NCI-H2227 treated with DMSO at 0.1 percent for 48 hours (cell line): ENCODE results near the gene FERMT1.
"Not testable (repeated sequence)": the region's sequence is repeated elsewhere in the genome, so short reads cannot be mapped to it uniquely, and the experiment has no call there.

Source experiments
- DNase-seq: peaks from one replicate; lab custom pipeline; 2025; lab: John Stamatoyannopoulos, UW

The FERMT1 gene

GRCh38 chr20:6040958-6041807 is 81.6 kb downstream of the FERMT1 start:
- DNase-seq, result no peak

- no peak for DNase-seq
Observed at GRCh38 chr20:6040540-6040939, 82.3 kb downstream of the FERMT1 start.

GRCh38 chr20:6039766-6040165 is 83.1 kb downstream of the FERMT1 start:
- DNase-seq, result no peak

DNA sequence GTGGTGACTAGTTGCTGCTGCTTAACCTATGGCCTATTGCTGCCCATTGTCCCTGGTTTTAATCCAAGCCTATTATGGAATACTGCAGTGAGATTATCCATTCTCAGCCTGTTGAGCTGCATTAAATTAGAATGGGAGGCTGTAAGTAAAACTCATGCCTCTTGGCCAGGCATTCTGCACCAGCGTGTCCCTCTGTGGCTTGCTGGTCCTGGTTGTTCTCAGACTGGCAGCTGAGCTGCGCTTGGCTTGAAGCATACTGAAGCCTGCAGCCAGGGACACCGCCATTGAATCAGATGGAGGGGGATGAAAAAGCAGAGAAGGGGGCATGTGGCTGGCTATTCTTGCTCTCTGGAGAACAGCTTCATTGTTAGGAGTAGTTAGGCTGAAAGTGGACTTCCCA is 84.6 kb downstream of the FERMT1 start:
- DNase-seq, result no peak

DNA sequence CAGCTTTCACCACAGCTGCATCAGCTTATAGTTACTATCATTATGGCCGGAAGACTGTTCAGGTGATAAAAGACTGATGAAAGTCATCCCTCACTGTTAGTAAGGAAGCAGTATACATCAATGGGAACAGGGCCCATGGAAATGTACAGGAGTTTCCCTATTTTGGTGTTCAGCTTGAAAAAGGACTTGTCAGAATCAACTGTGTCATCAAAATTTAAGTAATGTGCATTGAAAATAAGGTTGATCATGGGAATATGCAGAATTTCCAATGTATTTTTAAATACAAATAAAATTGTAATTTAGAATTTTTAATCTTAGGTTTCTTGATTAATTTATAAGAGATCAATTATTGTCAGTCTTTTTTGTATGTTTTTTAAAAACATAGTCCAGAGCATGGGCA is 85.7 kb downstream of the FERMT1 start:
- DNase-seq, result no peak

DNA sequence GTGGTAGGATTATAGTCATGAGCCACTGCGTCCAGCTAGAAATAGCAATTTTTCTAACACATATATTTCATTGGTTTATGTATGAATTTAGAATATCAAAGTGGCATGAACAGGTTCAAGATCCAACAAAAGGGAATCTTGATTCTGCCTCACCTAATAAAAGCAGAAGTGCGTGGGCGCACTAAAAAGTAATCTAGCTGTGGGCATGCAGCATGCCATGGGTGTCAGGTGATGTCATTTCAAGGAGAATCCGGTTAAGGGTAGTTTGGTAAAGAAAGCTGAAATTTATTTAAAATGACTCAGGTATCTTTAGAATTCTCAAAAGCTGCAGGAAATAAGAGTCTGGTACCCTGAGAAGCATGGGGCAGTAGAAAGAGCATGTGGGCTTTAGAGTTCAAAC is 86.6 kb downstream of the FERMT1 start:
- no peak for DNase-seq

DNA sequence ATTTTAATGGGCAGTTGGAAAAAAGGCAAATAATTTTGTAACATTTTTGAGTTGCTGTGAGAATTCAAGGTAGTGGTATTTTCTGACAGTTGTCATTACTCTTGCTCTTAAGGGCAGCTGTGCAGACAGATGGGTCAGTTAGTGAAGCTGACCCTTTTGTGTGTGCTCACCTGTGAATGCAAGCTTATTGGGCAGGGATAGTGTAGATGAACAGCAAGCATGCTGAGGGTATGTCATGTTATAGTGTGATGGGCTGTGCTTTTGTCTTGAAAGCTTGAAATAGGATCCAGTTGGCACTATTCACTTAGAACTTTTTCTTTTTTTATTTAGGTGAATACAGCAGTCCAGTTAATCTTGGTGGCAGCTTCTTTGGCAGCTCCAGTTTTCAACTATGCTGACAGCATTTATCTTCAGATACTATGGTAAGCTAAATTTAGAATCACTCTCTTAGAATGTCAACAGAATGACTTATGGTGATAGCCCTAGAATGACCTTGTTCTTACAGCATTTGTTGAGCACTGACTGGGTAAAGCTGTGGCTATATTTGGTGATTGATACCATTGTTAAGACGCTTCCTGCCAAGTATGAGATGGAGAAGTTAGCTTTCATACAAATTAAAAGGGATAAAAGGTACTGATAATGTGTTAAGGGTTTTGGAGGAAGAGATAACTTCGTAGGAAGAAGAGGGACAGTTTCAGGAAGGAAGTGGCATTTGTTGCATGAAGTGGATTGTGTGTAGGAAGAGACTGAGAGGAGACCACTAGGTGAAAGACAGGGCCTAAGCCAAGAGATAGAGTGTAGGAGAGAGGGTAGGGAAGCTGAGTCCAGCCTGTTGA is 88.5 kb downstream of the FERMT1 start:
- no peak for DNase-seq

DNA sequence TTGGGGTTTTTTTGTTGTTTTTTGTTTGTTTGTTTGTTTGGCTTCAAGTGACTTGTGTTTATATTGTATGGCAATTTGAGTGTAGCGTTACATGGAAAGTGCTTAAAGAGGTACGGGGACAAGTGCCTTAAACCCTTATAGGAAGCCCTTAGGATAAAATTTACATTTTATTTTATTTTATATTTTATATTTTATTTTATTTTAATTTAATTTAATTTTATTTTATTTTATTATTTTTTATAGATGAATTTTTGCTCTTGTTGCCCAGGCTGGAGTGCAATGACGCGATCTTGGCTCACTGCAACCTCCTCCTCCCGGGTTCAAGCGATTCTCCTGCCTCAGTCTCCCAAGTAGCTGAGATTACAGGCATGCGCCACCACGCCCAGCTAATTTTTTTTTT is 89.9 kb downstream of the FERMT1 start:
- DNase-seq, result not testable (repeated sequence)

- DNase-seq, result no peak
Observed at GRCh38 chr20:6030453-6031080, 92.3 kb downstream of the FERMT1 start.

DNA sequence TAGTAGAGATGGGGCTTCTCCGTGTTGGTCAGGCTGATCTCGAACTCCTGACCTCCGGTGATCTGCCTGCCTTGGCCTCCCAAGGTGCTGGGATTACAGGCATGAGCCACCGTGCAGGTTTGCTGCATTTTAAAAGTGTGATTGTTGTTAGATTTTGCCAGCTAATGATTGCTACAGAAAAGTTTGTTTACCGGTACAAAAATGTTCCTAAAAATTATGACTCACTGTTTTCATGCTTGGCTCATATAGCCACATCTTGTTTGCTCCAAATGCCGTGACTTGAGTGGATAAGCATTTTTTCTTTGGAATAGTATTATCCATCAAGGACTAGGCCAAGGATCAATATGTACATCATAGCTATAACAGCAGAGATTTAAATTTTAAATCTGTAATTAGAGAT is 93.3 kb downstream of the FERMT1 start:
- no peak for DNase-seq

- DNase-seq, result no peak
Observed at GRCh38 chr20:6028818-6029217, 94.0 kb downstream of the FERMT1 start.

DNA sequence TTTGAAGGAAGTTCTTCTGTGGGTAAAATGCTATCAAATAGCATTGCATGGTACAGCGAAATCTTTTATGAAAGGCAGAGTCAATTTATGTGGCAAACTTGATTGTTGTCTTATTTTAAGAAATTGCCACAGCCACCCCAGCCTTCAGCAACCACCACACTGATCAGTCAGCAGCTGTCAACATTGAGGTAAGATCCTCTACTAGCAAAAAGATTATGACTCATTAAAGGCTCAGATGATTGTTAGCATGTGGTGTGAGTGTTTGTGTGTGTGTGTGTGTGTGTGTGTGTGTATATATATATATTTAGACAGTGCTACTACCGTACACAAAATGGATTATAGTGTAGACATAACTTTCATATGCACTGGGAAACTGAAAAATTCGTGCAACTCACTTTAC is 96.8 kb downstream of the FERMT1 start:
- no peak for DNase-seq
